Activated T-helper 17 cell treated with anti-CD3 and anti-CD28 coated beads, Interleukin-2, amount 50 U/mL, for 72 hours (primary cell): ENCODE measurements around the gene CKMT1A. TPM values are rescaled to one million over a fixed set of nuclear protein-coding genes. Genes with fewer than 3 reads are reported as not detected.
"Not testable (repeated sequence)": the region's sequence is repeated elsewhere in the genome, so short reads cannot be mapped to it uniquely, and the experiment has no call there.

Experiments used
- ATAC-seq: fragments of 150-1000 bp; cut with Tn5 transposase; replicated peaks from 2 replicates; pipeline ENCODE4 v1.10.0; 2021; ENCODE audit warnings: mild to moderate bottlenecking, moderate library complexity
- H3K27ac Mint-ChIP-seq: one replicate; pipeline ENCODE4 v1.8.0; 2022; ENCODE audit warnings: mixed read lengths
- H3K27me3 Mint-ChIP-seq: one replicate; pipeline ENCODE4 v1.8.0; 2022; ENCODE audit warnings: mixed read lengths
- H3K36me3 Mint-ChIP-seq: one replicate; pipeline ENCODE4 v1.8.0; 2022; ENCODE audit warnings: low read depth, mild to moderate bottlenecking, mixed read lengths
- H3K4me1 Mint-ChIP-seq: one replicate; pipeline ENCODE4 v1.8.0; 2022; ENCODE audit warnings: mixed read lengths
- H3K4me3 Mint-ChIP-seq: one replicate; pipeline ENCODE4 v1.8.0; 2022; ENCODE audit warnings: mild to moderate bottlenecking, mixed read lengths
- H3K9me3 Mint-ChIP-seq: one replicate; pipeline ENCODE4 v1.8.0; 2022; ENCODE audit warnings: mixed read lengths
- total RNA-seq, 2 donors: library from RNA; stranded (reverse); gene quantifications; one replicate each; pipeline ENCODE4 v1.2.3, GENCODE V29; 2022

The CKMT1A gene
- total RNA-seq: under 1 TPM in 1 of 2 donors, not detected in 1; 0.28 TPM

DNA sequence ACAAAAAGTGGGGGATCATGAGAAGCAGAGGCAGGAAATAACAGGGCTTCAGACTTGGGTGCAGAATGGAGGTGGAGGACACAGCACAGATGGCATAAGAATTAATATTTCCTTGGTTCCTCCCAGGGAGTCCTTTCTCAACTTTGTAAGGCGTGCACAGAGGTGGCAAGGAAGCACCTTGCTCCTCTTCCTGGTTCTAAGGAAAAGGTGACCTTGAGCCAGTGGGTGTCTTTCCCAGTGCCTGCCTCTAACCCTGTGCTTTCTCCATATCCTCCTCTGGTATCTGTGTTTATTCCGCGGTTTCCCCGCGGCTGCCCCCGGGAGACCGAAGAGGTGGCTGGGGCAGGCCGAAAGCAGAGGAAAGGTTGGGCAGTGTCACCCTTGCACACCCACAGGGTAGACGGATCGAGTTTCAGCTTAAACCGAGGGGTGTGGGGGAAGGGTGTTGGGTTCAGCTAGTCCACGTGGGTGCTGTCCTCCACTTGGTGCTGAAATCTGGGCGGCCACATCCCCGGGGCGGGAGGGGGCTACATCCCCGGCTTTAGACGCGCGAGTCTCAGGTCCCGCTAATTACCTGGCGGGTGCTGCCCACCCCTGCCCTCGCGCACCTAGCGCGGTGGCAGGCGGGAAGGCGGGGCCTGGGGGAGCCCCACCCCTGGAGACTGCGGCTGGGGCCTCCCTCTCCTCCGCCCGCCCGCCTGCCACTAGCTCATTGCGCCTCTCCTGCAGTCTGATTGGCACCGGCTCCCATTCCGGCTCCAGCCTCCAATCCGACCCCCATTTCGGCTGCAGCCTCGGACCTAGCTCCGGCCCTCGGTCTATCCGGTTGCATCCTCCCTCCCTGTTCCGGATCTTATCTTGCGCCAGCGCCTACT, at the start of gene CKMT1A:
Gene CKMT1A, plus strand, starts transcription at position 712 of the 875 bp plus-strand sequence. CDS start 192 bp downstream, outside the sequence.
- peaks cover 14% of the 10 kb centered on the region for H3K27me3 Mint-ChIP-seq
- not testable (repeated sequence) for H3K36me3 Mint-ChIP-seq, H3K9me3 Mint-ChIP-seq, H3K4me3 Mint-ChIP-seq, H3K27ac Mint-ChIP-seq, H3K4me1 Mint-ChIP-seq
- peak; percentile 23 for ATAC-seq

DNA sequence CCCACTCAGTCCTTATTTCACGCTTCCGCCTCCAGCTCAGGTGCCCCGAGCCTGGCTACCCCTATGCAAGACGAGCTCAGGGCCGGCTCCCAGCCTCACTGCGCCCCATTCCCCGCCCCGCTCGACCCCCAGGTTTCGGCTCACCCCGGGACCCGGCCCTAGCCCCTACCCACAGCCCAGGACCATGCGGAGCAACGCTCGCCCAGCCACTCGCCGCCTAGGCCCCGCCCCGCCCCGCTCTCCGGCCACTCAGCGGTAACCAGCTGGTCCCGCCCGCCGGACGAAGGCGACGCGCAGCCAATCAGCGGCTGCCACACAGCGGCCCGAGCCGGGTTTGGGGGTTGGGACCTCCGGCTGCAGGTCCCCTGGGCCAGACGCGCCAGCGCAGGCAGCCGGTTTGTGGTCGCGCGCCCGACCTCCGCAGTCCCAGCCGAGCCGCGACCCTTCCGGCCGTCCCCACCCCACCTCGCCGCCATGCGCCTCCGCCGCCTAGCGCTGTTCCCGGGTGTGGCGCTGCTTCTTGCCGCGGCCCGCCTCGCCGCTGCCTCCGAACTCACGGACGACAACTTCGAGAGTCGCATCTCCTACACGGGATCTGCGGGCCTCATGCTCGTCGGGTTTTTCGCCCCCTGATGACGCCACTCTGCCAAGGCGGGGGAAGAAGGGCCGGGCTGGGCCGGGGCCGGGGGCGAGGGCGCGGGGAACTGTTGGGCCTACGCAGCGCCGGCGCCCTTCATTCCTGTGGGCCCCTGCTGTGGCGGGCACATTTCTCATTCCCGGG, 44.8 kb upstream of the CKMT1A start, which contains the start of gene CATSPER2:
Gene CATSPER2, minus strand, starts transcription at position 196 of the 781 bp plus-strand sequence. CDS start 783 bp downstream, outside the sequence.
- H3K4me1 Mint-ChIP-seq: no peaks in the 10 kb centered on the region
- peaks cover 19% of the 10 kb centered on the region for H3K36me3 Mint-ChIP-seq
- no peak within 1 kb of the TSS for H3K27ac Mint-ChIP-seq
- H3K4me3 Mint-ChIP-seq: no peak within 1 kb of the TSS
- ATAC-seq: no peak
- no peaks in the 10 kb centered on the region for H3K9me3 Mint-ChIP-seq
- H3K27me3 Mint-ChIP-seq: no peaks in the 10 kb centered on the region

DNA sequence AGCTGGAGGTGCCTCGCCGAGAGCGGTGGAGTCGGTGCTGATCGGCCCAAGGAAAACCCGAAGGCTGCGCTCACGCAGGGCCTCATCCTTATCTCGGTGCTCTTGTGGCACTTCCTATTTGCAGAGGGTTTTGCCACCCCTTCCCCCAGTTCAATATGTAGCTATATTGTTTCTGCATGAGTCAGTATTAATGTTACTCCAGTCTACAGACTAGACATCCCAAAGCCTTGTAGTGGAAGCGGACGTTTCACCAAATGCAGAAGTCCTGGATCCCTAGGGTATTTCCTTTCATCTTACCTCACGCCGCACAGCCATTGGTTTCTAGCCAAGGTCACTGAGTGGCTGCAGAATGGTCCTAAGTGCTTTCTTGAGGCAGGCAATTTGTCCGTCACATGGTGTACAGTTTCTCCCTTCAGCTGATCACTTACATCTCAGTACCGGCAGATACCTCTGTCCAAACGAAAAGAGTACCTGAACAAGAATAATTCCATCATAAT, 44.2 kb upstream of the CKMT1A start:
- H3K27ac Mint-ChIP-seq, H3K4me3 Mint-ChIP-seq, H3K9me3 Mint-ChIP-seq, H3K27me3 Mint-ChIP-seq, H3K4me1 Mint-ChIP-seq: not testable (repeated sequence)
- H3K36me3 Mint-ChIP-seq: peaks cover 19% of the 10 kb centered on the region
- peak; percentile 14 for ATAC-seq

DNA sequence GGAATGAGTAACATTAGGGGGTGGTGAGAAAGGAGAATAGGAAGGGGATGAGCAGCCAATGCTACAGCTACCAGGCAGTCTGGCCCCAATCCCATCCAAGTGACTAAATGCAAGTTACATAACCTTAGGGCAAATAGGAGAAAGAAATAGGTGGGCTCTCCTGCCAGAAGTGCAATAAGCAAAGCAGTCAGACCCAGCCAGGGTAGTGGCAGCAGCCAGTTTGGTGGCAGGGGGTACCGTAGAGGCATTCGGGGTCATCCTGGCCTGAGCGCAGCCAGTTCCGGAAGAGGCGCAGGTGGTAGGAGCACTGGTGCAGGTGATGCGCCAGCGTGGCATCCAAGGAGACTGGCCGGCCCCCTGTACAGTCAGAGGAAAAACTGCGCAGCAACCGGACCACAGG, 33.9 kb upstream of the CKMT1A start:
- not testable (repeated sequence) for H3K27me3 Mint-ChIP-seq, H3K4me1 Mint-ChIP-seq, H3K27ac Mint-ChIP-seq, ATAC-seq, H3K36me3 Mint-ChIP-seq, H3K9me3 Mint-ChIP-seq, H3K4me3 Mint-ChIP-seq

DNA sequence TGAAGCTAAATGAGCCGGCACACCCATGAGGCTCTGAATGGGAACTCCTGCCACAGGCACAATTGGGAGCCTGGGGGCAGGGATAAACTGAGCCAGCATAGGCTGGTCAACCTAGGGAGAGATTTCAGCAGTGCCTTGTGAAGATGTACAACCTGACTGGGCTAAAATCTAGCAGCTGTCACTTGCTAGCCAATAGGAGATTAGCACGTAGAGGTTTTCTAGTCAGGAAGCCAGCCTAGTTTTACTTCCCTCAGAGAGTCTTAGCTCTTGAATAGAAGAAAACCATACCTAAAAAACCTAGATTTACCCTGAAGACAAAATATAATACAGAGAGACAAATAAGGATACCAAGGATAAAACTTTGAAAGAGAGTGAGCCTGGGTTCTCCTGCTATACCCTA, 31.4 kb upstream of the CKMT1A start:
- not testable (repeated sequence) for H3K9me3 Mint-ChIP-seq, H3K4me1 Mint-ChIP-seq, H3K36me3 Mint-ChIP-seq, H3K27me3 Mint-ChIP-seq, H3K27ac Mint-ChIP-seq, H3K4me3 Mint-ChIP-seq, ATAC-seq

DNA sequence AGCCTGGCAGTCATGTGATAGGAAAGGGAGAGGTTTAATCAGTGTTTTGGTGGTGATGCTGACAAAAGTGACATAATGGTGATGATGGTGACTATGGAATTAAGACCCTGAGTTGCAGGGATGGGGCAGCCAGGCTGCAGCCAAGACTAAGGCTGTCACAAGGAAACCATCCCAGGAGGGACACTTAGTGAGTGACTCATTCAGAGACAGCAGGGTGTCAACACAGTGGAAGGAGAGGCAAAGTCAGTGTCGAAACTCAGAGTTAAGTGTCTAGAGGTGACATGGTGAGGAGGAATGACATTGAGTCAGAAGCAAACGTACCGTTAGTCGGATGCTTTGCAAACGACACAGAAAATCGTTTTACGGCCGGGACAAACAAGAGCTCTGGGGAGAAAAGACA, 30.3 kb upstream of the CKMT1A start:
- H3K4me3 Mint-ChIP-seq, H3K4me1 Mint-ChIP-seq, H3K27ac Mint-ChIP-seq, H3K36me3 Mint-ChIP-seq, ATAC-seq, H3K27me3 Mint-ChIP-seq, H3K9me3 Mint-ChIP-seq: not testable (repeated sequence)

DNA sequence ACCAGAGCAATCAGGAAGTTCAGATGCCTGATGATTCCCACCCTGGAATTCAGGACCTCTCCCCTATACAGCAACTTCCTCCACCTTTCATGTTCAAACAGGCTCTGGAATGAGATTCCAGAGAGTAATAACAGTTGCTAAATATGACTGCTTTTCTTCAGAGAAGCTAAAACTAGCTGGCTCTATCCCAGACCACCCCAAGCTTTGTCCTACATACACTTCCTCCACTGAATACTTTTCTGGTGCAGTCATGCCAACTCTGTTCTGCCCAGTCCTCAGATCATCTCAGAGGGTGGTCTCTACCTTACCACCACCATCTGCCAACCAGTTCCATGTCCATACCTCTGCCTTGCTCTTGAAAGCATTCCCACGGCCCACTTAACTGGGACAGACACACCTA, 27.5 kb upstream of the CKMT1A start:
- H3K4me3 Mint-ChIP-seq, H3K9me3 Mint-ChIP-seq, H3K4me1 Mint-ChIP-seq, H3K27ac Mint-ChIP-seq, ATAC-seq, H3K36me3 Mint-ChIP-seq, H3K27me3 Mint-ChIP-seq: not testable (repeated sequence)

DNA sequence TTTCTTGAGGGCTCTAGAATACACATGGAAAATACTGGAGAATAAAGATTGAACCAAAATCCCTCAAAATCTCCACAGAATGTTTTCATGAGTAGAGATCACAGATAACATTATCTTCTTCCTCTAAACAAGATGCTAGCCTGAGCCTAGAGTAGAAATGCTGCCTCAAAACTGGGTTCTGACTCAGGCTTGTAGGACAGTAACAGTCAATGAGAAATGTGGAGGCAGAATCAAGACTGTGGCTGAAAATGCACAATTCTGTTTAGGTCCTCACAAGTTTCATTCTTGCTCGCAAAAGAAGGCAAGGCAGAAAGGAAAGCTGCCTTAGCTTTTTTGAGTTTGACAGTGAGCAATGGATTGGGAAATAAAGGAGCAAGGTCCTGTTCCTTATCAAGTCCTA, 19.5 kb upstream of the CKMT1A start:
- peak; percentile 71 for ATAC-seq
- not testable (repeated sequence) for H3K9me3 Mint-ChIP-seq, H3K4me1 Mint-ChIP-seq, H3K27me3 Mint-ChIP-seq, H3K27ac Mint-ChIP-seq, H3K36me3 Mint-ChIP-seq, H3K4me3 Mint-ChIP-seq

DNA sequence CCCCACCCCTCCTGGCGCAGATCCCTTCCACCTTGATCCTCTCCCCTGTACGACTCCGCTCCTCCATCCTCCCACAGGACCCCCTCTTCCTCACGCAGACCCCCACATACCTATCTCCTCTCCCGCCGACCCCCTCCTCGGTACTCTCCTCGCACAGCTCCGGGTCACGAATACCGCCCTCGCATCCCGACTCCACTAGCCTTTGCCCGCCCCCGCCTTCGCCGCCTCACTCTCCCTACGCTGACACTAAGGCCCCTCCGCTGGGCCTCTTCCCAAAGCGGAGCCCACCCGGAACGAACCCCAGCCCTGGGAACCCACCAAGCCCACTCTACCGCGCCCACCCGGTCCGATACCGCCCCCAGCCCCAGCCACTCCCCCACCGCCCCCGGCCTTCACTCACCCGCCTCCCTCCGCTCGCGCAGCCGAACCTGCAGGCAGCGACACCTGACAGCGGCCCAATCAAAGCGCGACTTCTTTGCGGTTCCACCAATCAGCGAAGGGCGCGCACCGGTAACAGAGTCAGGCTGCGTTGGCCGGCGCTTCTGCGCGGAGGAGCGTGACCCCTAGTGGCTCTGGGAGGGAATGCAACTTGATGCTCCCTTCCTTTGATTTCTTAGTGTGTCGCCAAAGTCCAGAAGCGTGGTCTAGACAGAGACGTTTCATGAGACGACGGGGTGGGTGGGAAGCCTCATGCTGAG, 3.9 kb upstream of the CKMT1A start:
- H3K36me3 Mint-ChIP-seq, H3K4me3 Mint-ChIP-seq, H3K27ac Mint-ChIP-seq, H3K27me3 Mint-ChIP-seq, H3K9me3 Mint-ChIP-seq, H3K4me1 Mint-ChIP-seq: not testable (repeated sequence)
- ATAC-seq: peak; percentile 99

DNA sequence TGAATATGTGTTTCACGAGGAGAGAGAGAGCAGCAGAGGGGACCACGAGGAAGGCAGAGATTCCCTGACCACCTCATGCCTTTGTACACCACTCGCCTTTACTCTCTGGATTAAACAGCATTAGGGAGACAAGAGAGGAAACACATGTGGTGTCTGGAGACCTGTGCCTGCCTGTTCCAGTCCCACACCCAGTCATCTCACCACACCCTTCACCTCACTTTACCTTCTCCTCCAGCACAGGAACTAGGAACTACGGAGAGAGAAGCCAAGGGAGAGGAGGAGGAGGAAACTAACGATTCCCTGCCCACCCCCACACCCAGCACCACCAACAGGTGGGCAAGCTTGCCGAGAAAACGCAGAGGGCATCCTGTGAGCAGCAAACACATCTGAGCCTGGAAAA, 980 bp upstream of the CKMT1A start:
- H3K36me3 Mint-ChIP-seq, H3K27ac Mint-ChIP-seq, H3K4me3 Mint-ChIP-seq, H3K4me1 Mint-ChIP-seq, H3K9me3 Mint-ChIP-seq, ATAC-seq: not testable (repeated sequence)
- H3K27me3 Mint-ChIP-seq: peaks cover 12% of the 10 kb centered on the region

DNA sequence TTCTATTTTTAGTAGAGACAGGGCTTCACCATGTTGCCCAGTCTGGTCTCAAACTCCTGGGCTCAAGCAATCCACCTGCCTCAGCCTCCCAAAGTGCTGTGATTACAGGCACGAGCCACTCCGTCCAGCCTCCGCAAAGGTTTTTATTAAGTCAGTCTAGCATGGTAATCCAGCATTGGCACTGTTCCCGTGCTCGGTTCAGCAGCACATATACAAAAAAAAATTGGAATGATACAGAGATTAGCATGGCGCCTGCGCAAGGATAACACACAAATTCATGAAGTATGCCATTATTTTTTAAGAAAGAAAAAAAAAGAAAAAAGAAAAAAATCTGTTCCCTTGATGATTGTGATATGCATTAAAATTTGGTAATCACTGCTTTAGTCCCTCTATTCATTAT, 8.5 kb downstream of the CKMT1A start:
- no peak overlapping the region for H3K27ac Mint-ChIP-seq
- no peak for ATAC-seq
- H3K27me3 Mint-ChIP-seq: peaks cover 28% of the 10 kb centered on the region
- no peaks in the 10 kb centered on the region for H3K4me1 Mint-ChIP-seq
- H3K9me3 Mint-ChIP-seq: no peaks in the 10 kb centered on the region
- H3K36me3 Mint-ChIP-seq: no peaks in the 10 kb centered on the region
- H3K4me3 Mint-ChIP-seq: no peak overlapping the region

DNA sequence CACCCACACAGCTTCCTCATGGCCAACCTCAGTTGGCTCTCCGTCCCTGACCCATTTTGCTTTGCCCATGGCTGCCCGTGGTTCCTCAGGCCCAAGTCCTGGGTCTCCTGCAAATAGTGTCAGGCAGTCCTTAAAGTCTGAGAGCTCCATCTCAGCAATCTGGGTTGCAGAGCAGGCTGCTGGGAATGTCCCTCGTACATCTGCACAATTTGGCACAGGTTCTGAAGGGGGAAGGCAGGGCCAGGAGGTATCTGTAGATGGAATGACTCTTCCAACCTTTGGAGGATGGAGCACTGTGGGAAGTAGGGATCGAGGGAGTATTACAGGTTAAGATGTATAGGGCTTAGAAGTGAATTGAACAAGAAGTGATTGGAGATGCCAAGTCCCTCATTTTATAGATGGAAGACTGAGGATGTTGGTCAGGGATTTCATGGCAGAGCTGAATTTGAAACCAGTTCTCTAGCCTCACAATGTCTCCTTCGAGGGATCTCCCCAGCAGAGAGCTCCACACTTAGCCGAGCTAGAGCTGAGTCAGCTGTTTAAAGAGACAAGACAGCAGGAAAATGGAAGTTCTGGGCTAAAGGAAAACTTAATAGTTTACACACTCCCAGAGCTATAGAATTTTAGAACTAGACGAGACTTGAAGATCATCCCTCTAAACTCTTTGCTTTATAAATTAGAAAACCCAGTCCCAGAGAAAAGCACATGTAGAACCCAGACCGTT, 9.2 kb downstream of the CKMT1A start:
- no peaks in the 10 kb centered on the region for H3K36me3 Mint-ChIP-seq
- H3K27me3 Mint-ChIP-seq: peaks cover 21% of the 10 kb centered on the region
- H3K27ac Mint-ChIP-seq: no peak overlapping the region
- H3K4me3 Mint-ChIP-seq: no peak overlapping the region
- no peaks in the 10 kb centered on the region for H3K4me1 Mint-ChIP-seq
- no peak for ATAC-seq
- H3K9me3 Mint-ChIP-seq: no peaks in the 10 kb centered on the region

DNA sequence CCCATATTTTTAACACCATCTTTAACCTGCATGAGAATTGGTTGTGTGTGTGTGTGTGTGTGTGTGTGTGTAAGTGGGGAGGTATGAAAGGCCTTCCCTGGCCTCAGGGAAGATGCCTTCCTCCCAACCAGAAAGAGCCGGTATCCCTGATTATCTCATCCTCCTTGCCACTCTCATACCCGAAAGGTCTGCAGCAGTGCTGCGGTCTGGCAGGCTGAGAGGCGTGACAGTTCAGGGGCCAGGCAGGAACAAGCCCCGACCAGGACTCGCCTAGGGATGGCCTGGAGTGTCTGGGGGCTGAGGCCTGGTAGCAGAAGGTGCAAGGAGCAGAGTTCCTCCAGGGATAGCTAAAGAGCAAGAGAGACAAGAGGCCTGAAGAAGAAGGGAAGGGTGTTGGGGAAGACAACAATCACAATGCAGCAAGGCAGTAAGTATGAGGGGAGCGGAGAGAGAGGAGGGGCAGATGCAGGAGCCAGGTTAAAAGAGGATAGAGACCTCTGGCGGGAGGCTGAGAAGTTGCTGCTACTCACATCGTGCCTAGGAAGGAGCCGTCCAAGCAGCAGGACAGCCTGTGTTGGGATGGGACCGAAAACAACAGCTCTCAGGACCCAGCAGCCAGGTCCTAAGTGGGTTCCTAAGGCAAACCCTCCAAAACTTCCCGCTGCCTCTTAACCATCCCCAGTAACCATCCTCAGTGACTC, 16.9 kb downstream of the CKMT1A start:
- H3K27me3 Mint-ChIP-seq, H3K4me1 Mint-ChIP-seq, H3K9me3 Mint-ChIP-seq, H3K27ac Mint-ChIP-seq, ATAC-seq, H3K36me3 Mint-ChIP-seq, H3K4me3 Mint-ChIP-seq: not testable (repeated sequence)
